ENCODE measurements around the gene LEPR.
"Not testable (repeated sequence)": the region's sequence is repeated elsewhere in the genome, so short reads cannot be mapped to it uniquely, and the experiment has no call there.

LEPR gene

DNA sequence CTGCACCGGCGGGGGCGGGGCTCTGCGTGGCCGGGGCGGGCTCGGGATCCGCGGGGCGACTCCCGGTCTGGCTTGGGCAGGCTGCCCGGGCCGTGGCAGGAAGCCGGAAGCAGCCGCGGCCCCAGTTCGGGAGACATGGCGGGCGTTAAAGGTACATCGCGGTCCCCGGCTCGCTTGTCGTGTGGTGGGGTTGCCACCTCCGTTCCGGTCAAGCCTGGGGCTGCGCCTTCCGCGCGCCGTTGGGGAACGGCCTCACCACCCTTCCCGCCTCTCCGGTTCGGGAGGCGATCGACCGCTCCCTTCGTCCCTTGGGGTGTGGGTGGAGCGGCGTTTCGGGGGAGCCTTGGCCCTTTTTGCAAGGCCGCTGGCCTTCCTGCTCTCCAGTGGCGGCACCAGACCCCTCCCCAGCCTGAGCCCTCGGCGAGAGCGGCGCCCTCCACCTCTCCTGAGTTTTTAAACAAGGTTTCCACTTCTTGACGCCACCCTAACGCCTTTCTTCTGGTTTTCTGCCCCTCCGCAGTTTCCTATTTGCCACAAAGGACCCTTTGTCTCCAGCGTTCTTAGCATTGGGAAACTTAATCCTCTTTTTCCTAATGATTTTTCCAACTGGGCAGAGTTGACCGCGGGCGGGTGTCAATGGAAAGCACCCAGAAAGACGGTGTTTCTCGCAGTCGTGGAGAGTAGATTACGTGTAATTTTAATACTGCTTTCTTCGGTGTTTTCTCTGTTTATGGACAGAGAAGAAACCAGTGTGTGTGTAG is at the start of gene LEPR, which contains the start of gene LEPROT:
TSS of gene LEPR (plus strand) at position 79 of the 761 bp plus-strand sequence. CDS start 144,898 bp downstream, outside the sequence.
TSS of gene LEPROT (plus strand) at position 79 of the 761 bp plus-strand sequence. CDS start at position 136, 57 bp downstream.
- no peak for DNase-seq (ENCODE audit: low read depth in 2 of 3, low spot score in 1 of 3)

GRCh38 chr1:65371544-65371943 is 48.9 kb upstream of the LEPR start:
- DNase-seq (ENCODE audit: low read depth in 2 of 3, low spot score in 1 of 3) = no peak

DNA sequence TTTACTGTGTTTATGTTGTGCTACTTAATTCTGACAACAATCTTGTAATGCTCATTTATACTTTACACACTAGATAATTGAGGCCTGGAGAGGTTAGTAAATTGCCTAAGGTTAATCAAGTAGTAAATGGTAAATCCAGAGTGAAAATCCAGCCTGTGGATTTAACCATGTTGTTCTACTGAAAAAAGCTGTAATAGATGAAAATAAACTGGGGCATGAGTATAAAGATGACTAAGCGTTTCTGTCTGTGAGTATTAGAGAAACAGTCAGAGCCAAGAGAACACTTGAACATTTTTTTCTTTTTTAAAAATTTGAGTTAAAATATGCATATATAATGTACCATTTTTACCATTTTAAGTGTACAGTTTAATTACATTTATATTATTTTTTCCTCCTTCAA is 47.9 kb upstream of the LEPR start:
- no peak for DNase-seq (ENCODE audit: low read depth in 2 of 3, low spot score in 1 of 3)

DNA sequence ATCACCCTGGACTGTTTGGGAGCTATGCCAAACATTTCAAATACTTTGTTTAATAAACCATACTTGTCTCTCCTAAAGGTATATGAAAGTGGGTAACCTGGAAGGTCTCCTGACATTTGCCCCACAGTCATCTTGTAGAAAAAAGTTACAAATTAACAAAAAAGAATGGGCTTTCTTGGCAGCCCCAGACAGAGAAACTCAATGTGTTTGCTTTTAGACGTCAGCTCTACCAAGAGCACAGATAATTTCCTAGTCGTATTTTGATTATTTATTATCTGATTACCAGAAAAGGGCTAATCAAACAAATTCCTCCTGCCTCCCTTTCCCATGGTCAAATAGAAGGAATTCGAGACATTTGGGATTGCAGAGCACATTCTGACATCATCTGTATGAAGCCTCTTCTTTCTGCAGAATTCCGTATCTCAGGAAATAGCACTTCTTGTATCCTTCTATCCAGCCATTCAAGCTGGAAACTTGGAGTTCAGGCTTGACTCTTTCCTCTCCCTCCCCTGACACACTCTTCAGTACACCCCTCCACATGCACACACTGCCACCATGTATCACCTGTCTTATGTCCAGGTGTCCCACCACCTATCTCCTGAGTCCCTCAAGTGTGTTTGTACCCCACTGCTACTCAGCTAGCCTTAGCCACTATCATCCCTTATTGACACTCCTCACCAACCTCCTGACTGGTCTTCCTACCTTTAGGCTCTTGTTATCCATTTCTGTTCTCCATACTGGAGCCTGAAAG is 42.8 kb upstream of the LEPR start:
- no peak for DNase-seq (ENCODE audit: low read depth in 2 of 3, low spot score in 1 of 3)

GRCh38 chr1:65378247-65378946 is 42.1 kb upstream of the LEPR start:
- no peak for DNase-seq (ENCODE audit: low read depth in 2 of 3, low spot score in 1 of 3)

DNA sequence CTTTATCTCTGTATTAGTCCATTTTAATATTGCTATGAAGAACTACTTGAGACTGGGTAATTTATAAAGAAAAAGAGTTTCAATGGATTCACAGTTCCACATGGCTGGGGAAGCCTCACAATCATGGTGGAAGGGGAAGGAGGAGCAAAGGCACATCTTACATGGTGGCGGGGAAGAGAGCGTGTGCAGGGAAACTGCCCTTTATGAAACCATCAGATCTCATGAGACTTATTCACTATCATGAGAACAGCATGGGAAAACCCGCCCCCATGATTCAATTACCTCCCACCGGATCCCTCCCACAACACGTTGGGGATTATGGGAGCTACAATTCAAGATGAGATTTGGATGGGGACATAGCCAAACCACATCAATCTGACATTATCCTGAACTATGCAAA is 36.0 kb upstream of the LEPR start:
- not testable (repeated sequence) for DNase-seq (ENCODE audit: low read depth in 2 of 3, low spot score in 1 of 3)

- no peak for DNase-seq (ENCODE audit: low read depth in 2 of 3, low spot score in 1 of 3)
Observed at GRCh38 chr1:65386439-65386838, 34.0 kb upstream of the LEPR start.

DNA sequence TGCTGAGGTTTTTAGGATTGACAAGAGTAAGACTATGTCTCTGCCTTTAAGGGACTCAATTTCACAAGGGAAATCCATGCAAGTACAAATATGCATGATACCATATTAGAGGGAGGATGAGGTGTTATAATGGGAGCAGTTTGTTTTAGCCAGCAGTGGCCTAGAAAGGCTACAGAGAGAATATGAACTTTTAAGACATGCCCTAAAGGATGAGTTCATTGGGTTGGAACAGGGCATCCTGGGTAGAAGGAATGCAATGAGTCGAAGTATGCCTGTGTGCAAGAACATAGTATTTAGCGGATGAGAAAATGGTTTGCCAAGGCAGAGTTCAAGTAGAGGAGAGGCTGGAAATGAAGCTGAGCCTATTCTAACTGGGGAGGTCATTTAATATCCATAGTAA is 32.6 kb upstream of the LEPR start:
- DNase-seq (ENCODE audit: low read depth in 2 of 3, low spot score in 1 of 3) = no peak

GRCh38 chr1:65388908-65389695 is 31.4 kb upstream of the LEPR start:
- DNase-seq (ENCODE audit: low read depth in 2 of 3, low spot score in 1 of 3) = no peak

DNA sequence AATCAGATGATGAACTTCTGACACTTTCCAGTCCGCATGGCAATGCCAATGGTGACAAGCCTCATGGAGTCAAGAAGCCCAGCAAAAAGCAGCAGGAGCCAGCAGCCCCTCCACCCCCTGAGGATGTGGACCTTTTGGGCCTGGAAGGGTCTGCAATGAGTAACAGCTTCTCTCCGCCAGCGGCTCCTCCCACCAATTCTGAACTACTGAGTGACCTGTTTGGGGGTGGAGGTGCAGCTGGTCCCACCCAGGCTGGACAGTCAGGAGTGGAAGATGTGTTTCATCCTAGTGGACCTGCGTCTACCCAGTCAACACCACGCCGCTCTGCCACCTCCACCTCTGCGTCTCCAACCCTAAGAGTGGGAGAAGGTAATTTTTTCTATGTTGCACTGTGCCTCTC is 28.0 kb upstream of the LEPR start:
- no peak for DNase-seq (ENCODE audit: low read depth in 2 of 3, low spot score in 1 of 3)

GRCh38 chr1:65393347-65393746 is 27.1 kb upstream of the LEPR start:
- DNase-seq (ENCODE audit: low read depth in 2 of 3, low spot score in 1 of 3) = peak in 1 of 3 donors; percentile 20

- no peak for DNase-seq (ENCODE audit: low read depth in 2 of 3, low spot score in 1 of 3)
Observed at GRCh38 chr1:65393928-65394327, 26.5 kb upstream of the LEPR start.

DNA sequence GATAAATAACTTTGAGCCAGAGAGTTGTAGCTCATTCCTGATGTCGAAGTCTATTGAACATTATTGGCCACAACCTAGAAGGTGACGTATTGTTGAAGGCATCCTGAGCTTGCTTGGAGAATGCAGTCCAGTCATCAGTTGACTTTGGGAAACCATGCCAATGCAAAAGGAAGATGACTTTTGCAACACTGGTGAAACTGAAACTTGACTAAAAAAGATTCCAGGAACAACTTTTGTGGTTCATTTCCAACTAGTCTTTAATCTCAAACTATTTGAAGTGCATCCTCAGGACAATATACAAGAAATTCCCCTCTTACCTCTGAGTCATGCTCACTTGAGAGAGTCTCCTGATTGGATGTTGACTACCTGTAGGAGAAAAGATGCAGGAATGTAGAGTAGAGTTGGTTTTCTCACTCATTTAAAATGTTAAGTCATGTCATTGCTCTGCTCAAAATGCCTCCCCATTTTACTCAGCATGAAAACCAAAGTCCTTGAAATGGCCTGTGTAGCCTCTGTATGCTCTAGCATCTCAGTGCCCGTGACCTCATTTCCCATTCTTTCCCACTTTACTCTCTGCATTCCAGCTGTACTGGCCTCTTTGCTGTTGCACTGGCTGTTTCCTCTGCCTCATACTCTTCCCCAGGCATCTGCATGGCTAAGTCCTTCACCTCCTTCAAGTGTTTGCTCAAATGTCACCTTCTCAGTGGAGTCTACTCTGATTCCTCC is 24.4 kb upstream of the LEPR start:
- DNase-seq (ENCODE audit: low read depth in 2 of 3, low spot score in 1 of 3) = no peak

DNA sequence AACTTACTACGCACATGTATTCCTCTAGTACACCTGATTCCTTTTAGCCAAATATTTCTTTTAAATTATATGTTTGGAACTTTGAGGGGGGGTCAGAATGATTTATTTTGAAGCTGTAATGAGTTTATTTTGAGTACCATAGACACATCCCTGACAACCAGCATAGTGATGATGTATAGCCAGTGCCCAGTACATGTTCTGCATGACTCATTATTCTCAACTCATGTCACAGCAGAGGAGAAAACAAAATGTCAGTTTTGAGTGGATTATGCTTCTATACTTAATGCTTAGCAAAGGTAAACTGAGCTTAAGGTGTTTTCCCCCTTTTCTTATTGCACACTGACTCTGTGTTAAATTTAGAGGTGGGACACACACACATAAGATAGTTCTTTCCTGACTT is 22.4 kb upstream of the LEPR start:
- no peak for DNase-seq (ENCODE audit: low read depth in 2 of 3, low spot score in 1 of 3)

DNA sequence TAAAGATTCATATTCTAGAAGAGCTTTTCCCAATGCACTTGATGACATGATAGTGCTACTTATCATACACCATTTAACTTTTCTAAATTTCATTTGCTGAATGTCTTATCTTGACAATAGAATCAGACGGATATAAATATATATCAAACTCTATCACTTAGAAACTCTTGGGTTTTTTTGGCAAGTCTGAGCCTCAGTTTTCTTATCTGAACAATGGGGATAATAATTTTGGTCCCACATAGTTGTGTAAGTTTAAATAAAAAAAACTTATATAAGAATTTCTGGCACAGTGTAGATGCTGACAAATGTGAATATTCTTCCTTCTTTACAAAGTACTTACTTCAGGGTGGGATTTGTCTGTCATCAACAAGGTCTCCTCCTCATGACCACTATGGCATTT is 21.5 kb upstream of the LEPR start:
- DNase-seq (ENCODE audit: low read depth in 2 of 3, low spot score in 1 of 3) = no peak

- DNase-seq (ENCODE audit: low read depth in 2 of 3, low spot score in 1 of 3) = no peak
Observed at GRCh38 chr1:65401612-65402011, 18.9 kb upstream of the LEPR start.

DNA sequence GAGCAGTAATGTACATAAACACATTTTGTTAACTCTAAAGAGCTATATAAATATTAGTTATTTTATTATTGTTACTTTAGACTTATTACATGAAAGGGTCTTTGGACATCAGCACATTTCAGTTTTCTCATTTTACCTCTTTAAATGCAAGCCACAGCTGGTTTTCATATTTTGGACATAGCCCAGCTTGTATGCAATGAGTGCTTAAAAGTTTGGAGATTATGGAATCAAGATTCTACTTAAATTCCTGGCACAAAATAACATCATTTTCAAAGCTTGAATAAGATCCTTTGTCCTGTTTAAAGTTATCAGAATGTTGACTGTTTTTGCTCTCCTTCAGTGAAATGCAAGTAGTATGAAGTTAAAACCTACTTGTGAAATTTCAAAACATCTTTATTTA is 15.5 kb upstream of the LEPR start:
- no peak for DNase-seq (ENCODE audit: low read depth in 2 of 3, low spot score in 1 of 3)

- no peak for DNase-seq (ENCODE audit: low read depth in 2 of 3, low spot score in 1 of 3)
Observed at GRCh38 chr1:65407877-65408276, 12.6 kb upstream of the LEPR start.

DNA sequence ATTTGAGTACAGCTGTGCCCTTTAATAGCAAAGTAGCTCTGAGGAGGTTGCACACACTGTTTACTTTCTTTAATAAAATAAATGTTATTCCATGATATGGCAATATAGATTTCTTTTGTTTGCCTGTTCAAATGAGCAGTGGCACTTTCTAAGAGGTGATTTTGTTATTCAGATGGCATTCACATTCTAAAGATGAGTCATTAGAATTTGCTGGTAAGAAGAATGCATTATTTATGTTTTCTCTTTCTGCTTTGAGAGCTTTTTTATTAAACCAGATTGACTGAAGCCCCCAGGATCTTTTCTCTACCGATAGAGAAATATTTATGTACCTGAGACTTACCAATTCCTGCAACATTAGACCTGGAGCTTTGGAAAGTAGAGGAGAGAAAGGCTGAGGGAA is 11.2 kb upstream of the LEPR start:
- DNase-seq (ENCODE audit: low read depth in 2 of 3, low spot score in 1 of 3) = no peak

DNA sequence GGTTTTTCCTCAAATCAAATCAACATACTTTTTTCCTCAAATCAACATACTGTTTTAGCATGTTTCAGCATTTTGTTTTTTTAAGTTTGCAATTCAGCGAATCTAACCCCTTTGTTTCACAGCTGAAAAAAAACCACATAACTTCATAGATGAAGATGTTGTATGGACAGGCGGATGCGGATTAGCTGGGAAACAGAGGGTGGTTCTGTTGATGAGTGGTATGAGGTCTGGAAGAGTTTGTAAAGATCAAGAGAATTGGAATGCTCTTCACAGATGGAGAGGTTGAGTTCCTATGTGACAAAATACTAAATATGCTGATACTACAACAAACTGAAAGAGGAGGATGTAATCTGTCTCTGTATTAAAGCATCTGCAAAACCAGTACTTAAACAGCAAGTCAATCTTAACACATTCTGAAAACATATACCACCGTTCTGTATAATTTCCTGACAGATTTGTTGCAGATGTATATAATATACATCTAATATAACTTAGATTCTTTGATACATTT is 10.6 kb upstream of the LEPR start:
- no peak for DNase-seq (ENCODE audit: low read depth in 2 of 3, low spot score in 1 of 3)

All from stimulated activated CD4-positive, alpha-beta T cell treated with anti-CD3 and anti-CD28 coated beads, Interleukin-12 subunit alpha, Interleukin-12 subunit beta, amount 100 ng/mL, for 48 hours (primary cell).